22Rv1 (cell line): ENCODE data around the gene PARP12.

Experiments
- ZFX ChIP-seq: fragments of 450-650 bp; IDR thresholded peaks from 2 replicates; pipeline ENCODE4 v1.6.1; 2017; ENCODE audit warnings: antibody characterized with exemption, borderline replicate concordance
- TF ChIP-seq, protein P1 (sequence below): fragments of 450-650 bp; IDR thresholded peaks from 2 replicates; pipeline ENCODE4 v1.5.1; 2017; ENCODE audit warnings: mild to moderate bottlenecking

- TF ChIP-seq, protein P1, sequence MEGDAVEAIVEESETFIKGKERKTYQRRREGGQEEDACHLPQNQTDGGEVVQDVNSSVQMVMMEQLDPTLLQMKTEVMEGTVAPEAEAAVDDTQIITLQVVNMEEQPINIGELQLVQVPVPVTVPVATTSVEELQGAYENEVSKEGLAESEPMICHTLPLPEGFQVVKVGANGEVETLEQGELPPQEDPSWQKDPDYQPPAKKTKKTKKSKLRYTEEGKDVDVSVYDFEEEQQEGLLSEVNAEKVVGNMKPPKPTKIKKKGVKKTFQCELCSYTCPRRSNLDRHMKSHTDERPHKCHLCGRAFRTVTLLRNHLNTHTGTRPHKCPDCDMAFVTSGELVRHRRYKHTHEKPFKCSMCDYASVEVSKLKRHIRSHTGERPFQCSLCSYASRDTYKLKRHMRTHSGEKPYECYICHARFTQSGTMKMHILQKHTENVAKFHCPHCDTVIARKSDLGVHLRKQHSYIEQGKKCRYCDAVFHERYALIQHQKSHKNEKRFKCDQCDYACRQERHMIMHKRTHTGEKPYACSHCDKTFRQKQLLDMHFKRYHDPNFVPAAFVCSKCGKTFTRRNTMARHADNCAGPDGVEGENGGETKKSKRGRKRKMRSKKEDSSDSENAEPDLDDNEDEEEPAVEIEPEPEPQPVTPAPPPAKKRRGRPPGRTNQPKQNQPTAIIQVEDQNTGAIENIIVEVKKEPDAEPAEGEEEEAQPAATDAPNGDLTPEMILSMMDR, result no peak
- no peak for TF ChIP-seq ZFX
Measured at GRCh38 chr7:139999516-139999915, 63.2 kb downstream of the PARP12 start.
